Endometrium (tissue), 2 donors: Measurements from ENCODE around the gene MYLIP.

Experiments used
- FAIRE-seq: peaks from 2 replicates; lab custom pipeline; 2012; peaks lifted over from hg19 to GRCh38; lab: Jason Lieb, UNC
- donor health status: control.
- donor health status: control.

Gene MYLIP

GRCh38 chr6:16108419-16108818, 20.5 kb upstream of the MYLIP start:
- no peak for FAIRE-seq

DNA sequence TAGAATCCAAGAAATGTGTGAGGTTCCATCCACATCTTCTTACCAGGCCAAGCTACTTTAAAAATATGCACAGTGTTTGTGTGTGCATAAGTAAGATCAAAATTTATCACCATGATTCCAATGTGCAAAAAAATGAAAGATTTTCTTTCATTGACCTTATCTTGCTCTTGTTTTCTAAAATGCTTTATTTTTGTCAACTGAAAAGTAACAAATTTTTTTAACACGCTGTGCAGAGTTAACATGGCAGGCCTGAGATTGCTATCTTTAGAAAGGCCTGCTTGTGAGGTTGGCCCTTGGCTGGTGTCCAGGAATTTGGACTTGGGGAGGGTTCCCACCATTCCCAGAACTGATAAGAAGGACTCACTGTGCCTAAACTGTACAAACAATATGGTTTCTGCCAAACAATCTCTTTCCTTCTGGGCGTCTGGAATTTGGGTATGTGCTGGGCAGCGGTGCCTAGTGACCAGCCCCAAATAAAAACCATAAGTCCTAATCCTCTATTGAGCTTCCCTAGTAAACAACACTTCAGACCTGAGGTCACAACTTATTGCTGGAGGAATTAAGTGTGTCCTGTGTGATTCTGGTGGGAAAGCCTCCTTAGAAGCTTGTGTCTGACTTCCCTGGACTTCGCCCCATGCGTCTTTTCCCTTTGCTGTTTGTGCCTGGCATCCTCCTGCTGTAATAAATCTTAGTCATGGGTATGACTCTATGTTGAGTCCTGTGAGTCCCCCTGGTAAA, 19.8 kb upstream of the MYLIP start:
- peak; percentile 45 for FAIRE-seq

DNA sequence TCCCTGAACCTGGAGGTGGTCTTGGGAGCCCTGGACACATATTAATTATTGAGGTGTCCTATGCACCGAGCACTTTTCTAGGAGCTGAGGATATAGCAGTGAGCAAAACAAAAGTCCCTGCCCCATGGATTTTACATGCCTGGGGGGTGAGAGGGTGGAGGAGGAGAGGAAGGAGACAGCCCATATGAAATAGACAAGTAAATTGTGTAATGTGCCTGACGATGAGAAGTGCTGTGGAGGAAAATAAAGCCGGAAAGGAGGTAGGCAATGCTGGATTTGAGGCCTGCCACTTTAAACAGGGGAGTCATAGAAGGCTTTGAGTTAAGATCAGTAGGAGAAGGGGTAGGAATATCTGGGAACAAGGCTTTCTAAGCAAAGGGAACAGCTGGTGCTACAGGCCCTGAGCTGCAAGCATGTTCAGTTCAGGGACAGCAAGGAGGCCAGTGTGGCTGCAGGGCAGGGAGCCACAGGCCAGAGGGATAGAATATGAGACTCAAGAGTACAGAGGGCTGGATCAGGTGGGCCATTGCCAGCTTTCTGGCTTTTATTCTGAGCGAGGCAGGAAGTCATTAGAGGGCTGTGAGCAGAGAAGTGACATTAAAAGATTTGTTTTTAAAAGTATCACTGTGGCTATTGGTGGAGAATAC, 19.1 kb upstream of the MYLIP start:
- FAIRE-seq: no peak

DNA sequence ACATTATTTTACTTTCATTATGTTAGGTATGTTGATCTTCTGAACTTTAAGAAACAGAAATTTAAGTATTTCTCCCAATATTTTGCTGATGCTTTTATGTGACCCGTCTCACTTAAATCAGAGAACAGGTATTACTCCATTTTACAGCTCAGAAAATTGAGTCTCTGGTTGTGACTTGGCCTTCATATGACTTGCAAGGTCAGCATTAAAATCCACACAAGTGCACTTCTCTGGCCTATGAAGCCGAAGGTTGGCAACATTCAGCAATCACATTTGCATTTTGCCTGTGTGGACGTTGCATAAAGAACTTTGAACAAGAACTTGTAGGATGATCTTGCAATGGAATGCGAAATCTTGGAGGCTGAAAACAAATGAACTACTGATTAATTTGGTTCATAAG, 10.1 kb upstream of the MYLIP start:
- FAIRE-seq: no peak

GRCh38 chr6:16121339-16121738, 7.5 kb upstream of the MYLIP start:
- no peak for FAIRE-seq

DNA sequence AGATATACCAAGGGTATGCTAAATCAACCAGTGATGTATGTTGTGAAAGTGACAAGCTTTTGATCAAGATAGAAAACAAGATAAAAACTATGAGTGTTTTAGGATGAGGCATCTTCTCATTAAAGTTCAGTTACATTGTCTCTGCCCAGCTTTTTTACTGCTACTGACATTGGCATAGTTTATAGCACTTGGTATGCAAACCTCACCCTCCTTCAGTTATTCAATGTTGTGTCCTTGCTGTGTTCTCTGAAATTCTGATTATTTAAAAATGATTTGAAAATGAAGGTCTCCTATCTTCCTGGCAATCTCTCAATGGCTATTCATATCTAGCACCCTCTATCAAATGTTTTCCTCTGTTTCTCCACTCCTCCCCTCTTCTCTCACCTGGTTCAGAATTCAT, 6.7 kb upstream of the MYLIP start:
- no peak for FAIRE-seq

DNA sequence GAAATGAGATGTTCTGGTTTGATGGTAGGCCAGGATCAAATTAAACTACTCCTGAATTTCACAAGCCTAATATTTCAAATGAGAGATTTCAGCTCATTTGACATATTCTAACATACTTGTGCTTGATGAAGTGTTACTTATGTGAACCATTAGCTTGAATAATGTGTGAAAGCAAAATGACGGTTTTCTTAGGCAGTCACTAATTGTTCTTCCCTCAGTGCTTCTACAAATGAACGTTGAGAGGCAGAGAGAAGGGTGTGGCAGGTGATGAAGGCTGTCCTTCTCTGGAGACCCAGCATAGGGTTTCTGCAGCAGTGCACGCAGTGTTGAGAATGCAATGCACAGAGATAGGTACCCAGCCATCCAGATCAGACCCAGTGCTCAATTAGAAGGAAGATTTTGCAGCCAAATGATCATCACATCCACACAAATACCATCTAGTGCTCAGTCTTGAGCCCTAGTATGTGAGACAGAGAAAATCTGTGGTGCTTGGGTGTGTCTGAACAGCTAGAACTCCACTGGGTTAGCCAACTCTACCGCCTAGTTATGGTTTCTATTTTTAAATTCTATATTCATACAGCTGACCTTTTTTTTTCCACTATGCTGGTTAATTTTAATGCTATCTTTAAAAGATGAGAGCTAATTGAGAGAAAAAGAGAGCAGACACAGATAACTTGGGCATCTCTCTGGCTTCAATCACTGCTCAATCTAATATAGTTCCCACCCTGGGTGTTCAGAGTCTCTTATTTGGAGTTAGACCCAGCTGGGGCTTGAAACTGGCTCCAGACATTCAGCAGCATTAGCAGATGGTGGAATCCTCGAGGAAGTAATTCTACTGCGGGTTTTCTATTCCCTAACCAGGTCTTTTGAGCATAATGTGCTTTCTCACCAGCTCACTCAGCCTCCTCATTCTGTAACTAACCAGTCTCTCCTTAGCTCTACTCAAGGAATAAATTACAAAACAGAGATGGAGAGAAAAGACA, 4.4 kb upstream of the MYLIP start:
- FAIRE-seq: no peak

DNA sequence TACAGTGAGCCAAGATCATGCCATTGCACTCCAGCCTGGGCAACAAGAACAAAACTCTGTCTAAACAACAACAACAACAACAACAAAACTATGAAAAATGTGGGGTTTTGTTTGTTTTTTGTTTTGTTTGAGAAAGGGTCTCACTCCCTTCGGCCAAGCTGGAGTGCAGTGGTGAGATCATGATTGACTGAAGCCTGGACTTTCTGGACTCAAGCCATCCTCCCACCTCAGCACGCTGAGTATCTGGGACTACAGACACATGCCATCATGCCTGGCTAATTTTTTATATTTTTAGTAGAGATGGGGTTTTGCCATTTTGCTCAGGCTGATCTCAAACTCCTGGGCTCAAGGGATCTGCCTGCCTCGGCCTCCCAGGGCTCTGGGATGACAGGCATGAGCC, 2.8 kb upstream of the MYLIP start:
- no peak for FAIRE-seq

DNA sequence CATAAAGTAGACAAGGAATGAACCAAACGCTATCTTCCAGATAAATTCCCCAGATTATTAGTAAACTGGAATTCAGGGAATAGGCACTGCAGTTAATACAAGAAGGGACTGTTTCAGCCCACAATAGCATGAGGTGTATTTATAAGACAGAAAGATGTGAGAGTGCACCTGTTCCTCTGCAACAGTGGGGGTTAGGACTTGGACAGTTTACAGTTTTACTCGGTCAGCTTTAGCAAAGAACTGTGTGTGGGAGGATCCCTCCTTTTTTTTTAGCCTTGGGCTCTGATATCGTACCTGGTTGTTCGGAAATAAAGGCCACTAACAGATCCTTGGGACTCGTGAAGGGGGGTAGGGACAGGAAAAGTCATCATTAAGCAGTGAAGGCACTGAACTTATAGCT, 2.0 kb upstream of the MYLIP start:
- no peak for FAIRE-seq

DNA sequence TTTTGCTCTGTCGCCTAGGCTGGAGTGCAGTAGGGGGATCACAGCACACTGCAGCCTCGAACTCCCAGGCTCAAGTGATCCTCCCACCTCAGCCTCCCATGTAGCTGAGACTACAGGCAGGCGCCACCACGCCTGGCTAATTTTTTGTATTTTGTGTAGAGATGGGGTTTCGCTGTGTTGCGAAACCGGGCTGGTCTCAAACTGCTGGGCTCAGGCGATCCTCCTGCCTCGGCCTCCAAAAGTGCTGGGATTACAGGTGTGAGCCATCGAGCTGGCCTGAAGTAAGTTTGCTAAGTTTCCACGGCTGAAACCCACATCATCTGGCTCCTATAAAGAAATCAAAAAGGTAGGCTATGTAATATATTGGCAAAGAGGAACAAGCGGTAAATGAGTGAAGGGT, 1.4 kb upstream of the MYLIP start:
- FAIRE-seq: no peak

- FAIRE-seq: no peak
Measured at GRCh38 chr6:16129623-16130401, 926 bp downstream of the MYLIP start.

DNA sequence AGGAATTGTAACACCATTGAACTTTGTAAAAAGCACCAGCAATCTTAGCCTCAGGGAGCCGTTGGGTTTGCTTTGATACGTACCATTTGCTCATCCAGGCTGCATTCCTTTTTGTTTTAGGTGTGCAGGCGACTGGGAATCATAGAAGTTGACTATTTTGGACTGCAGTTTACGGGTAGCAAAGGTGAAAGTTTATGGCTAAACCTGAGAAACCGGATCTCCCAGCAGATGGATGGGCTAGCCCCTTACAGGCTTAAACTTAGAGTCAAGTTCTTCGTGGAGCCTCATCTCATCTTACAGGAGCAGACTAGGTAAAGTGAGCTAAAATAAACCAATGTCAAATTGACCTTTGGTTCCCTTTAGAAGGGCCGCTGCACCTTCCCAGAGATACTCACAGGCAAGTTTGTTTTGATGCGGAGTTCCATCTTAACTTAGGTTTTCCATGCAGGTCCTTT, 1.6 kb downstream of the MYLIP start:
- FAIRE-seq: no peak

GRCh38 chr6:16130932-16131387, 2.1 kb downstream of the MYLIP start:
- peak; percentile 83 for FAIRE-seq

GRCh38 chr6:16132909-16133308, 4.0 kb downstream of the MYLIP start:
- no peak for FAIRE-seq

- no peak for FAIRE-seq
Measured at GRCh38 chr6:16134430-16134829, 5.5 kb downstream of the MYLIP start.

- no peak for FAIRE-seq
Measured at GRCh38 chr6:16135066-16135465, 6.2 kb downstream of the MYLIP start.

GRCh38 chr6:16136091-16136490, 7.2 kb downstream of the MYLIP start:
- FAIRE-seq: no peak

GRCh38 chr6:16136621-16137450, 8.0 kb downstream of the MYLIP start:
- FAIRE-seq: no peak

GRCh38 chr6:16137451-16137801, 8.5 kb downstream of the MYLIP start:
- no peak for FAIRE-seq

DNA sequence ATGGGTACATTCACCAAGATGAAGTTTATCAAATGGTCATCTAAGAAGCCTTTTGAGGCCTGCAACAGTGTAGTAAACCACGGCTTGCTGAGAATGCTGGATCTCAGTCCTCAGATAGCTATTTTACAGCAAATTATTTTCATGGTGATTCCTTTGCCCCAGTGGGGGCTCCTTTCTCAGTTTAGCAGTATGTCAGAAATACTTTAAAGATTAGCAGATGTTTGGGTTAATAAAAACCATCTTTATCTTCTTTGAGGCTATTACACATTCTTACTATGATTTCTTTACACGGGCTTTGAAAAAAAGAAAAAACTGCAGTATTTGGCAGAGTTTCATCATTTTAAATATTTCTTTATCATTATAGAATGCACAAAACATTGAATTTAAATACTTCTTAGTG, 10.7 kb downstream of the MYLIP start:
- no peak for FAIRE-seq

DNA sequence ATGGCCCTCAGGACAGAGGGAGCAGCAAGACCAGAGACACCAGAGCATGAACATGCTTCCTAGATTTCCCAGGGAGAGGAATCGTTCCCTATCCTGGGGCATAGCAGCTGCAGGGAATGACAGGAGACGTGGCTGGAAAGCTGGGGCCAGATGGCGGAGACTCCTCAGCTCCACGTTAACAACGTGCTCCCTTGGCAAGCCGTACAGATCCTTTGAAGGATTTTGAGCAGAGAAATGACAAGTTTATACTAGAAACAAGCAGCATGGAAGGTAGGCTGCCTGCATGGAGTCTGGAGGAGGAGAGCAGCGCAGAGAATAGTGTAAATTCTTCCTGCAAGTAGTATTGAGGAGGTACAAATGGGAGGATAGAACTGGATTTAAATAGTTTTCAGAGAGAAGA, 11.7 kb downstream of the MYLIP start:
- no peak for FAIRE-seq
